ENCODE results near the gene TAOK2.
"Not testable (repeated sequence)": the region's sequence is repeated elsewhere in the genome, so short reads cannot be mapped to it uniquely, and the experiment has no call there.

Gene TAOK2

DNA sequence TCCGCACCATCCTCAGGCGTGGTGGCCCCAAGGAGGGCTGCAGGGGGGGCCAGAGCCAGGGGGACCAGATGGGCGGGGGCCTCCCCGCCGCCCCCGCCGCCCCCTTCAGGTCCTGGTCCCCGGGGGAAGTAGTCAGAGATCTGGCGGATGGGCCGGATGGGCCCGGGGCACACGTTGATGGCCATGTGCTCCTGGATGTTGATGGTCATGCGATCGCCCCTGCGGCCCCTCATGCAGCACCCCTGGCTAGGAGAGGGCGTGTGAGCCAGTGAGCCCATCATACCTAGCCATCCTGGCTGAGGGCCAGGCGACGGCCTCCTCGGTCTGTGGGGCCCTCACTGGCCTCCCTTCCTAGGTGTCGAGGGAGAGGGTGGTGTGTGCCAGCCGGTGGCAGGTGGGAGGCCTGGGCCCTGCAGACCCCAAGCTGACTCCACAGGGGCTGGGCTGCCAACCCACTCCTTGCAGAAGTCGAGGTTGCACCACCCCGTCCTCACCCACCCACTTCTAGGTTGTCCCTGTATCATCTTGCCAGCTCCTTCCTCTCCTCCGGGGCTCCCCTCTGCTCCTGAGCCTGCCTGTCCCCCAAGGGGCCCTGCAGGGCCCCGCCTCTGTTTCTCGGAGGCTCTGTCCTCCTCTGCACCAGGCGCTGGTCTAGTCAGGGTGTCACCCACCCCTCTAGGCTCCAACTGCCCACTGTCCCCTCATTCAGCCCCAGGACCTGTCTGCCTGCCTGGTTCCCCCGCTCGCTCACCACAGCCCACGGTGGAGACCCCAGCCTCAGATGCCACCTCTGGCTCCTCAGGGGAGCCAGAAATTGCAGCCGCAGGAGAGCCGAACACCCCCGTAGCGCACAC, 36.5 kb downstream of the TAOK2 start:
- Histone ChIP-seq H3K27ac (ENCODE audit: low read depth, low read length) (no peak overlapping the region), H3K9ac (ENCODE audit: low read length) (no peak overlapping the region), H3K4me1 (ENCODE audit: insufficient read depth, low read length) (peaks cover 5% of the 10 kb centered on the region), H3K27me3 (ENCODE audit: control insufficient read depth in 1 of 2, insufficient read depth in 2 of 2, low read length in 2 of 2) (peaks cover 18 to 38% of the 10 kb centered on the region in 2 donors), H3K4me3 (ENCODE audit: low read depth in 1 of 2, low read length in 2 of 2) (peak overlapping the region in 1 of 2 donors; percentile 20), H3K9me3 (ENCODE audit: low read length) (no peaks in the 10 kb centered on the region), H3K36me3 (ENCODE audit: insufficient read depth, low read length) (no peaks in the 10 kb centered on the region)

DNA sequence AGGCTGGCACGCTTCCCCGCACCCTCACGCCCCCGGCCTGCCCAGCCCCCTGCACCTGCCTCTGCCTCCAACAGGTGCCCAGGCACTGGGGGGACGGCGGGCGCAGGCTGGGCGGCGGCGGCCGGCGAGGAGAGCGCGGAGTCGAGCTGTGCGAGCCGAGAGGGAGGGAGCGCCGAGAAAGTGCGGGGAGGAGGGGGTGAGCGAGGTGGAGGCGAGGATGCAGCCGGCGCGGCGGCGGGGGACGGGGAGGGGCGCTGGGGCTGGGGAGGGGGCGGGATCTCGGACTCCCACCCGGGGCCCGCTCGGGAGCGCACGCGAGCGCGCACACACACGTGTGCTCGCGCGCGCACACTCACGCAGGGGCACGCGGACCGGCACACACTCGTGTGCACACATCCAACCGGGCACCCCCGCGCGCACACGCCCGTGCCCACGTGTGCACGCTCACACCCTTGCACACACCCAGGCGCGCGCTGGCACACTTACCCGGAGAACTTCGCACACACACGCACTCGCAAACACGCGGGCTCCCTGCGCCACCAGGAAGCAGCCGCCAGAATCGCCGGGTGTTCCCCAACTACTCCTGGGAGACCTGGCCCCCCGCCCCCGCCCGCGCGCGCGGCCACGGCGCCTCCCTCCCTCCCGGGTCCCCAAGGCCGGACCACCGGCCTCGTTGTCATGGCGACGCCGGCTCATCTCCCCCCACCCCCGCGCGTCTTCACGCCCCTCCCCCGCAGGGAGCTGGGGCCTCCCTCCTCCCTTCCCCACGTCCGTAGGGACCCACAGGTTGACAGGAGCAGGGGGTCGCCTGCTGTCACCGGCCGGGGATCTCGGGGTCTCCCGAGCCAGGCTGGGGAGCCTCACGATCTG, 37.4 kb downstream of the TAOK2 start, which contains the start of gene DOC2A:
TSS of gene DOC2A (minus strand) at position 184 of the 870 bp plus-strand sequence. CDS start 805 bp downstream, outside the sequence.
- Histone ChIP-seq H3K36me3 (ENCODE audit: insufficient read depth, low read length) (no peaks in the 10 kb centered on the region), H3K27me3 (ENCODE audit: control insufficient read depth in 1 of 2, insufficient read depth in 2 of 2, low read length in 2 of 2) (peaks cover 18 to 38% of the 10 kb centered on the region in 2 donors), H3K4me1 (ENCODE audit: insufficient read depth, low read length) (peaks cover 5% of the 10 kb centered on the region), H3K9ac (ENCODE audit: low read length) (no peak within 1 kb of the TSS), H3K27ac (ENCODE audit: low read depth, low read length) (no peak within 1 kb of the TSS), H3K9me3 (ENCODE audit: low read length) (no peaks in the 10 kb centered on the region), H3K4me3 (ENCODE audit: low read depth in 1 of 2, low read length in 2 of 2) (peak within 1 kb of the TSS in 1 of 2 donors; percentile 20)

DNA sequence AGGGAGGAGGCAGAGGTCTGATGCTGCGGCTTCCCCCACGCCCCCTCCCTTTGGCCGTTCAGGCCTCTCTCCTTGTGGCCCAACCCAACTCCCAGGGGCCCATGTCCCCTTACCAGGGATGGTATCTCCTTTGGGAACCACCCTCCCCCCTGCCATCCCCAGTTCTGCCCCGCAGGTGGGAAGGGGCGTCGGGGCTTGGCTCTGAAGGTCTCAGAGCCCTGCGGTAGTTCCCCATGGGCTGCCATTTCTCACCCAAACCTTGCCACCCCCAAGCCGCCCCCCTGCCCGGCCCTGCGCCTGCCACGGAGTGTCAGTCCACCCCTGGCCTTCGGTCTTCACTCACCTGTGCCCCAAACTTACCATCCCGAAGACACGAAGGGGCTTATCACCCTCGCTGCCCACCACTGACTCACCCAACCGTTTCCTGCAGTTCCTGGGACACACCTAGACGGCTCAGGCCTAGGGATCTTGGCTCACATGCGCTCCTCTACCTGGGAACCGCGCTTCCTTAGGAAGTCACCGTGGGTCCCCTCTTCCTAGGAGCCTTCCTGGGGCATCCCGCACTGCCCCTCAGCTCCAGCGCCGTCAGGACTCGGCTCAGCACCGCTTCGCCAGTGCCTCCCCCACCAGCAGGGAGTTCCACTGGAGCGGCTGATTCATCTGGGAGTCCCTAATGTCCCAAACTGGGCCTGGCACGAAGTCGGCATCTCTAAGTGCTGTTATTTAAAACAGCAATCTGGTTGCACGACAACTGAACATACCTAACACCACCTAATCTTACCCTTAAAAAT, 38.2 kb downstream of the TAOK2 start:
- no peak overlapping the region for H3K27ac ChIP-seq (ENCODE audit: low read depth, low read length)
- H3K27me3 ChIP-seq (ENCODE audit: control insufficient read depth in 1 of 2, insufficient read depth in 2 of 2, low read length in 2 of 2): peaks cover 18 to 38% of the 10 kb centered on the region in 2 donors
- no peaks in the 10 kb centered on the region for H3K36me3 ChIP-seq (ENCODE audit: insufficient read depth, low read length)
- H3K4me3 ChIP-seq (ENCODE audit: low read depth in 1 of 2, low read length in 2 of 2): no peak overlapping the region
- no peak overlapping the region for H3K9ac ChIP-seq (ENCODE audit: low read length)
- peaks cover 5% of the 10 kb centered on the region for H3K4me1 ChIP-seq (ENCODE audit: insufficient read depth, low read length)
- H3K9me3 ChIP-seq (ENCODE audit: low read length): no peaks in the 10 kb centered on the region

DNA sequence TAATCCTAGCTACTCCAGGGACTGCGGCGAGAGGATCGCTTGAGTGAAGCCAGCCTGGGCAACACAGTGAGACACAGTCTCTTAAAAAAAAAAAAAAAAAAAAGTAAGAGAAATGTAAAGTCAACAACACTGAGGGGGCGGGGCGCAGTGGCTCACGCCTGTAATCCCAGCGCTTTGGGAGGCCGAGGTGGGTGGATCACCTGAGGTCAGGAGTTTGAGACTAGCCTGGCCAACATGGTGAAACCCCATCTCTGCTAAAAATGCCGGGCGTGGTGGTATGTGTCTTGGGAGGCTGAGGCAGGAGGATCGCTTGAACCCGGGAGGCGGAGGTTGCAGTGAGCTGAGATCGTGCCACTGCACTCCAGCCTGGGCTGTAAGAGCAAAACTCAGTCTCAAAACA, 38.9 kb downstream of the TAOK2 start:
- not testable (repeated sequence) for H3K4me3 ChIP-seq (ENCODE audit: low read depth in 1 of 2, low read length in 2 of 2); H3K36me3 ChIP-seq (ENCODE audit: insufficient read depth, low read length); H3K9ac ChIP-seq (ENCODE audit: low read length); H3K27ac ChIP-seq (ENCODE audit: low read depth, low read length); H3K9me3 ChIP-seq (ENCODE audit: low read length); H3K4me1 ChIP-seq (ENCODE audit: insufficient read depth, low read length)
- H3K27me3 ChIP-seq (ENCODE audit: control insufficient read depth in 1 of 2, insufficient read depth in 2 of 2, low read length in 2 of 2): peaks cover 18 to 38% of the 10 kb centered on the region in 2 donors

GRCh38 chr16:30015450-30015849, 41.8 kb downstream of the TAOK2 start:
- not testable (repeated sequence) for H3K4me3 ChIP-seq (ENCODE audit: low read depth in 1 of 2, low read length in 2 of 2); H3K9me3 ChIP-seq (ENCODE audit: low read length); H3K9ac ChIP-seq (ENCODE audit: low read length); H3K36me3 ChIP-seq (ENCODE audit: insufficient read depth, low read length); H3K27ac ChIP-seq (ENCODE audit: low read depth, low read length); H3K4me1 ChIP-seq (ENCODE audit: insufficient read depth, low read length)
- H3K27me3 ChIP-seq (ENCODE audit: control insufficient read depth in 1 of 2, insufficient read depth in 2 of 2, low read length in 2 of 2): peaks cover 11 to 20% of the 10 kb centered on the region in 2 donors

DNA sequence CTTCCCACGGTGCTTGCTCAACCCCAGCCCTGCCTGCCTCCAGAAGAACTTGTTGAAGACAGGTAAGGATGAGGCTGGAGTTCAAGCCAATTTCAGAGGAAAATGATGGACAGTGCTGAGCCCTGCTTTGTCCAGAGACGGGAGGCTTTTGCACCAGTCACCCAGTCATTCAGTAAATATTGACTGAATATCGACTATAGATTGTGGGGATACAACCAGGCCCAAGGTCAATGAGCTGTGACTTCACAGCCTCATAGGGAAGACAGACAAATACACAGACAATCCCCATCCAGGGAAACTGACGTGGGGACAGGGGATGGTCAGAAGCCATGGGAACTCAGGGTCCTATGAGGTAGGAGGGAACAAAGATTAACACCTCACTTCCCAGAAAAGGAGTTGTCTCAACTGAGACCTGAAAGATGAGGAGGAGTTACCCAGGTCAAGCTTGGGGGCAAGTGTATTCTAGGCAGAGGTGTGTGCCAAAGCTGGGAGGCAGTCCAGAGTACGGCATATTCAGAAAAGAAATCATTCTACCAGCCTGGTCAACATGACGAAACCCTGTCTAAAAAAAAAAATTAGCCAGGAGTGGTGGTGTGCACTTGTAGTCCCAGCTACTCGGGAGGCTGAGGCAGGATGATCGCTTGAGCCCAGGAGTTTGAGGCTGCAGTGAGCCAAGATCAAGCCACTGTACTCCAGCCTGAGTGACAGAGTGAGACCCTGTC, 43.0 kb downstream of the TAOK2 start:
- no peaks in the 10 kb centered on the region for H3K36me3 ChIP-seq (ENCODE audit: insufficient read depth, low read length)
- no peaks in the 10 kb centered on the region for H3K9me3 ChIP-seq (ENCODE audit: low read length)
- H3K27ac ChIP-seq (ENCODE audit: low read depth, low read length): no peak overlapping the region
- peaks cover 7 to 8% of the 10 kb centered on the region in 2 donors for H3K27me3 ChIP-seq (ENCODE audit: control insufficient read depth in 1 of 2, insufficient read depth in 2 of 2, low read length in 2 of 2)
- no peak overlapping the region for H3K9ac ChIP-seq (ENCODE audit: low read length)
- H3K4me1 ChIP-seq (ENCODE audit: insufficient read depth, low read length): peaks cover 6% of the 10 kb centered on the region
- no peak overlapping the region for H3K4me3 ChIP-seq (ENCODE audit: low read depth in 1 of 2, low read length in 2 of 2)

- Histone ChIP-seq H3K27me3 (ENCODE audit: control insufficient read depth in 1 of 2, insufficient read depth in 2 of 2, low read length in 2 of 2) (peaks cover 1 to 2% of the 10 kb centered on the region in 2 donors), H3K9me3 (ENCODE audit: low read length) (no peaks in the 10 kb centered on the region), H3K4me1 (ENCODE audit: insufficient read depth, low read length) (peaks cover 8% of the 10 kb centered on the region), H3K36me3 (ENCODE audit: insufficient read depth, low read length) (no peaks in the 10 kb centered on the region), H3K27ac (ENCODE audit: low read depth, low read length) (no peak overlapping the region), H3K9ac (ENCODE audit: low read length) (no peak overlapping the region), H3K4me3 (ENCODE audit: low read depth in 1 of 2, low read length in 2 of 2) (no peak overlapping the region)
Observed at GRCh38 chr16:30017277-30017656, 43.6 kb downstream of the TAOK2 start.

GRCh38 chr16:30017937-30018336, 44.3 kb downstream of the TAOK2 start:
- H3K27ac ChIP-seq (ENCODE audit: low read depth, low read length); H3K9me3 ChIP-seq (ENCODE audit: low read length); H3K36me3 ChIP-seq (ENCODE audit: insufficient read depth, low read length); H3K9ac ChIP-seq (ENCODE audit: low read length); H3K4me1 ChIP-seq (ENCODE audit: insufficient read depth, low read length); H3K27me3 ChIP-seq (ENCODE audit: control insufficient read depth in 1 of 2, insufficient read depth in 2 of 2, low read length in 2 of 2); H3K4me3 ChIP-seq (ENCODE audit: low read depth in 1 of 2, low read length in 2 of 2): not testable (repeated sequence)

DNA sequence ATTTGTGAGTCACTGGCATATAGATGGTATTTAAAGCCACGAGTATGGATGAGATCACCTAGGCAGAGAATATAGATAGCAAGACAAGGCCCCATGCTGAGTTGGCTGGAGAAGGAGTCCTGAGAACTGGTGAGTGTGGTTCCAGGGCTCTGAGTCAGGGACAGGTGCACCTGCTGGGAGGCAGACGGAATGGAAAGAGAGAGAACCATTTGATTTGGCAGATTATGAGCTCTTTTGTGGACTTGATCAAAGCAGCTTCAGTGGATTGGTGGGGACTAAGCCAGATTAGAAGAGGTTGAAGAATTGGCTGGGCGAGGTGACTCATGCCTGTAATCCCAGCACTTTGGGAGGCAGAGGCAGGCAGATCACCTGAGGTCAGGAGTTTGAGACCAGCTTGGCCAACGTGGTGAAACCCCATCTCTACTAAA, 45.1 kb downstream of the TAOK2 start:
- H3K27me3 ChIP-seq (ENCODE audit: control insufficient read depth in 1 of 2, insufficient read depth in 2 of 2, low read length in 2 of 2): no peaks in the 10 kb centered on the region
- peaks cover 8% of the 10 kb centered on the region for H3K4me1 ChIP-seq (ENCODE audit: insufficient read depth, low read length)
- no peaks in the 10 kb centered on the region for H3K9me3 ChIP-seq (ENCODE audit: low read length)
- no peak overlapping the region for H3K9ac ChIP-seq (ENCODE audit: low read length)
- H3K36me3 ChIP-seq (ENCODE audit: insufficient read depth, low read length): no peaks in the 10 kb centered on the region
- no peak overlapping the region for H3K4me3 ChIP-seq (ENCODE audit: low read depth in 1 of 2, low read length in 2 of 2)
- no peak overlapping the region for H3K27ac ChIP-seq (ENCODE audit: low read depth, low read length)

GRCh38 chr16:30022887-30023286, 49.2 kb downstream of the TAOK2 start, which contains the start of gene C16orf92:
Gene C16orf92 (plus strand): TSS chr16:30023198. CDS start chr16:30023341, 143 bp downstream.
- Histone ChIP-seq H3K9ac (ENCODE audit: low read length) (no peak within 1 kb of the TSS), H3K4me1 (ENCODE audit: insufficient read depth, low read length) (peaks cover 8% of the 10 kb centered on the region), H3K27ac (ENCODE audit: low read depth, low read length) (no peak within 1 kb of the TSS), H3K36me3 (ENCODE audit: insufficient read depth, low read length) (no peaks in the 10 kb centered on the region), H3K4me3 (ENCODE audit: low read depth in 1 of 2, low read length in 2 of 2) (no peak within 1 kb of the TSS), H3K9me3 (ENCODE audit: low read length) (no peaks in the 10 kb centered on the region), H3K27me3 (ENCODE audit: control insufficient read depth in 1 of 2, insufficient read depth in 2 of 2, low read length in 2 of 2) (peaks cover 0 to 21% of the 10 kb centered on the region in 2 donors)
